NOMO-1 treated with DMSO at 0.1 percent for 48 hours (cell line): ENCODE measurements around the gene PDHX.
A peak's percentile ranks its signal among the peaks of the same experiment; 100 is the strongest.
"Not testable (repeated sequence)": the region's sequence is repeated elsewhere in the genome, so short reads cannot be mapped to it uniquely, and the experiment has no call there.

Experiments used
- DNase-seq: peaks from one replicate; lab custom pipeline; 2025; ENCODE audit not compliant: unreplicated experiment; lab: John Stamatoyannopoulos, UW

The PDHX gene

GRCh38 chr11:35015621-35016387 lies 99.4 kb downstream of the PDHX start:
- DNase-seq, result no peak

- no peak for DNase-seq
Measured at GRCh38 chr11:35016916-35017315, 100.5 kb downstream of the PDHX start.

- no peak for DNase-seq
Measured at GRCh38 chr11:35017528-35018342, 101.3 kb downstream of the PDHX start.

GRCh38 chr11:35021589-35021988 lies 105.2 kb downstream of the PDHX start:
- DNase-seq, result no peak

DNA sequence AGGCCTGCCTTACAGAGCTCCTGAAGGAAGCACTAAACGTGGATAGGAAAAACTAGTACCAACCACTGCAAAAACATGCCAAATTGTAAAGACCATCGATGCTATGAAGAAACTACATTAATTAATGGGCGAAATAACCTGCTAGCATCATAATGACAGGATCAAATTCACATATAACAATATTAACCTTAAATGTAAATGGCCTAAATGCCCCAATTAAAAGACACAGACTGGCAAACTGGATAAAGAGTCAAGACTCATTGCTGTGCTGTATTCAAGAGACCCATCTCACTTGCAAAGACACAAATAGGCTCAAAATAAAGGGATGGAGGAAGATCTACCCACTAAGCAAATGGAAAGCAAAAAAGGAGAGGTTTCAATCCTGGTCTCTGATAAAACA lies 107.5 kb downstream of the PDHX start:
- not testable (repeated sequence) for DNase-seq

GRCh38 chr11:35028007-35028406 lies 111.6 kb downstream of the PDHX start:
- not testable (repeated sequence) for DNase-seq

- DNase-seq, result peak; percentile 54
Measured at GRCh38 chr11:35029979-35030682, 113.7 kb downstream of the PDHX start.

DNA sequence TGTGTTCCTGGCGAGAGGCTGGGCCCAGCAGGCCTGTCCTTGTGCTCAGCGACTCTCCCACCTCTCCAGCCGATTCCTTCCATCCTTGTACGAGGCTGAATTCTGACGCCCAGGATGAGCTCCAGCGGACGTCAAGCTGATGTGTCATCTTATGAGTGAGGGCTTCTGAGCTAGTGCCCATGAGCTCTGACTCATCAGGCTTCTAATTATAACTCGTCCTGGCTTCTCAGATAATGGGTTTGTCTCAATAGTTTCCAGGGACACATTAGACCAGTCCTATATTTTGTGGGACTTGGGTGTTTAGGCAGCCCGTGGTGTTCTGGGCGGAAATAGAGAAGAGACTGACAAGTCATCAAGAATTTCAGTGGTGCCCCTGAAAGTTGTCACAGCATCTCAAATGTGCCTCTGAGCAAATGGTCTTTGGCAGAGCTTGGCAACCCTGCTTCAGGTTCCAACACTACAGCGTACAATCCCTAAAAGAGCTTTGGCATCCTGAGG lies 114.3 kb downstream of the PDHX start:
- DNase-seq, result peak; percentile 58

DNA sequence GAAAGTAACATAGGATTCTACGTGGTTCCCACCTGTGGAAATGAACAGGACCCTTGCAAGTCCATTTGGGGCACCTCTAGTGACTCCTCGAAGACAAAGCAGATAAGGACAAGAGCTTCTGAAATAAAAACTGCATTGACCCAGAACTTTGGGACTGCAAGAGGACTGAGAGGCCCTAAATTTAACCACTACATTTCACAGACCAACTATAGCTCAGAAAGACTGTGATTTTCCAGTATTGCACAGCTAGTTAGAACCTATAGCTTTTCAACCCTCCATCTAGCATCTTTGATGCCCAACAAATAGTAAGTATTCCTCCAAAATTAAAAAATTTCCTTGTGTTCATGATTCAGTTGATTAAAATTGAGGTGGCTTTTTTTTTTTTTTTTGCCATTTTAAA lies 114.9 kb downstream of the PDHX start:
- DNase-seq, result no peak

- DNase-seq, result no peak
Measured at GRCh38 chr11:35031867-35032266, 115.4 kb downstream of the PDHX start.

DNA sequence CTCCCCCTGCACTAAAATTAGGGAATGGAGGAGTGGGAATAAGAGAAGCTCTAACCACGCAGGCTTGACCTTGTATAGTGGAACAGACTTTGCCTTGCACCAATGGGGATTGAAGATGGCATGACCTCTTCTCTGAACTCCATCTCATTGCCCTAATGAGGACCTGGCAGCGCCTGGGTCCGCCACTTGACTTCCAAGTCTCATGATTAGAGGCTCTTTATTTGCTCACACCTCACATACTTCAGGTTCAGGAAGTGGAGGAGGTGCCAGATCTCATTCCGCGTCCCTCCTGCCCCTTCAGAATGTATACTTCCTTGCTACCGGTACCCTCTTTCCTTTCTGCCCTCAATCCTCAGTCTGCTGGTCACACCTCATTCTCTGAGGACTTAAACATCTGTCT lies 116.6 kb downstream of the PDHX start:
- DNase-seq, result no peak

GRCh38 chr11:35034401-35034800 lies 118.0 kb downstream of the PDHX start:
- DNase-seq, result no peak

DNA sequence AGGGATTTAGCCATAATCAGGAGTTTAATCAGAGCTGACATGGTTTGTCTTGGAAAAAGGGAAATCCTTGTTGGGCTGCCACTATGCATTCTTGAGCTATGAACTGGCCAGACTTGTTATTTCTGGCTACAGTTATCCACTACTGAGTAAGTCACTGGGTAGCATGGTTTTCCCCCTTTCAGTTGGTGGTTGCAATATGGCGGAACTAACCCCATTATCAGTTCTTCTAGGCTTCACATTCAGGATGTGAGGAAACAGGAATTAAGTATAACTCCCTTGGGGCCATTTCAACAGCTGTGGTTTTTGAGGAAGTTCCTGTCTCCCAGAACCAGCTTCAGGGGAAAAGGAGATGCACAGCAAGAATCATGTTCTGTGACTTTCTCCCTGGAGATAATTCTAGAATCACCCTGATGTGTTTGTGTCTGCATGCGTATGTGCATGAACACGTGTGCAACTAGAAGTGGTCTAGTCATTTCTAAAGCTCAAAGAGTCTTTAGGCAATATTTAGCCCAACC lies 119.5 kb downstream of the PDHX start:
- peak; percentile 91 for DNase-seq

DNA sequence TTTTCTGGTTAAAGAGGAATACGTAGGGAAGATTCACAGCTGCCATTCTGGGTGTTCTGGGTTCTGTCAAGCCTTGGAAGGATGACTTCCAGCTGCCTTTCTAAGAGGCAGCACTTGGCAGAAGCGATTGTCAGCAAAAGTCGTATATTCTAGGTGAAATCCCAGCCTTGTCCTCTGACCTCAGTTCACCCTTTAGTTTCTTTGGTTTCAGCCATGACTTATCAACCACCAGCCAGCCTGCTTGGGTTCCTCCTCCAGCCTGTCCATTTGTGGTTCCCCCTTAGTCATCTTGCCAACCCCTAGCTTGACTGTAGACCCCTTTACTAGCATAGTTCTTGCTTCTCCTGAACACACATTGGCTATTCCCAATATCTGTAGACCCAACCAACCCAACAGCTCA lies 120.2 kb downstream of the PDHX start:
- no peak for DNase-seq

DNA sequence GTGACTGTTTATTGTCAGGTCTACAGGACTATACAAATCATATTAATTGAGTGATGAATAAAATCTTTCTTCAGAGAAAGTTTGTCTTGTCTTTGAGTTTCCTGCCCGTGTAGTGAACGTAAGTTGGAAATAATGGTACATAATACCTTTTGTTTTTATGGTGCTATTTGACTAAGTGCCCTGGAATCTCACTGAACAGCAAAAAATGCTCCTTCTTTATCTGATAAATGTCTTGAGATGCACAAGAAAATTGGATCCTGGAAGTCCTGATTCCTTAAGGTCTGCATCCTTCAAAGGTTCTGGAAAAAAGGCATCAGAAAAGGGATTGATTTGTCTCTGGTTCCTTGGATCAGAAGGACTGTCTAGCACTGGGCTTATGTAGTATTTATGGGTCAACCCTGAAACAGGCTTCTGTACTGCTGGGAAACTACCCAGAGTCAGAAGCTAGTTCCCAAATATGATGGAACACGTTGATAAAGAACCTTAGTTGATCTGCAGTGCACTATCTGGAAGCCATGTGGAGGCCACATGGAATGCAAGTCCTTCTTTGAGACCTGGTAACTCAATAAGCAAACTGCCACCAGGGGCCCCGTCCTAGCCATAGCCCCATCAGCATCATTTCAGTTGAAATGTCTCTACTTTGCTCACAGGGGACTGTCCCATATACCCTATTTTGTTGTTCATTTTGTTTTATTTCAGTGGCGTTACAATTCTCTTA lies 122.0 kb downstream of the PDHX start:
- DNase-seq, result no peak

GRCh38 chr11:35039076-35039475 lies 122.7 kb downstream of the PDHX start:
- DNase-seq, result no peak

DNA sequence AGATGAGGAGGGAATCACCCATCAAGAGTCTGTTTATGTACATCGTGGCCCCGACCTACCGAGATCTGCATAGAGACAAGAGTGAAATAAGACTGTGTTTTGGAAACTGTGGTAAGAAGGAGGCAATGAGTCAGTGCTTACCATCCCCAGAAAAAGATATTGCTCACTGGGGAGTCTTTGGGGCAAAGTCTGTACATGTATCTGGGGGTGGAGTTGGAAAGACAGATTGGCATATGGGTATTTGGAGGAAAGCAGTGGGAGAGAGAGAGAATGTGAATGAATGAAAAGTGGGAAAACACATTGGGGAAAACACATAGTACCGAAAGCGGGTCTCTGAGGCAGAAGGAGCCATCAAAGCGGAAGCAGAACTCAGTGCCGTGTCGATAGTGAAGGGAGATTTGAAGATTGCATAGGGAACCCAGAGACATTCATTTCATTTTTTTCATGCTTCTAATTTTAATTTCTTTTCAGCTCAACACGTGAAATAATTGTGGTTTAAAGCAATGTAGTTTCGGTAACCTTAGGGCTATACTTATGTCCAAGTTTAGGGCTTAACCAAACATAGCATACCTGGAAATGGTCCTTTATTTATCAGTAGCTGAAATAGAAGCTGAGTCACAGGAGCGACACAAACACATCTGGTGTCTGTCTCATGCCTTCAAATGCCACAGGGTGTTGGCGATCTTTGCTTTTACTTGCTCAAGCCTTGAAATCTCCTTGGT lies 124.0 kb downstream of the PDHX start:
- DNase-seq, result peak; percentile 87

- DNase-seq, result peak; percentile 17
Measured at GRCh38 chr11:35041070-35041554, 124.7 kb downstream of the PDHX start.

DNA sequence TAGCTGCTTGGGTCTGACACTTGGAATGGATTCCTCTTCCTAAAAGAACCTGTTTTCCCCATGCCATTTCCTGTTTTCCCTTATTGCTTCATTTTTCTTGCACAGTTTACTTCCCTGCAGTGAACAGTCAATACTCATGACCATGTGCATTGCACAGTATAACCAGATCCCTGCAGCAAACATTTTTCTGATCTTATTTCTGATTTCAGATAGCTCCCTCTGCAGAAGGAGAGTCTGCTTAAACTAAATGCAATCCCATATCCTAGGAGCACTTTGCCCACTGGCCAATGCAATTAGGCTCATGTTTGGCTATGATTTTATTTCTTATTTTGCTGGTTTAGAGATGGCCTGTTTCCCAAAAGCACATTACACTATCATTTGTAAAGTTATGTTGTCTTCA lies 125.8 kb downstream of the PDHX start:
- no peak for DNase-seq

- DNase-seq, result no peak
Measured at GRCh38 chr11:35042913-35043312, 126.5 kb downstream of the PDHX start.
